Inflammatory macrophage (primary cell): ENCODE measurements around the gene ARID5B.

Experiments
- DNase-seq, 2 donors: peaks; one replicate each; pipeline ENCODE4 v3.0.0-alpha.2; 2020 to 2022

ARID5B gene

DNA sequence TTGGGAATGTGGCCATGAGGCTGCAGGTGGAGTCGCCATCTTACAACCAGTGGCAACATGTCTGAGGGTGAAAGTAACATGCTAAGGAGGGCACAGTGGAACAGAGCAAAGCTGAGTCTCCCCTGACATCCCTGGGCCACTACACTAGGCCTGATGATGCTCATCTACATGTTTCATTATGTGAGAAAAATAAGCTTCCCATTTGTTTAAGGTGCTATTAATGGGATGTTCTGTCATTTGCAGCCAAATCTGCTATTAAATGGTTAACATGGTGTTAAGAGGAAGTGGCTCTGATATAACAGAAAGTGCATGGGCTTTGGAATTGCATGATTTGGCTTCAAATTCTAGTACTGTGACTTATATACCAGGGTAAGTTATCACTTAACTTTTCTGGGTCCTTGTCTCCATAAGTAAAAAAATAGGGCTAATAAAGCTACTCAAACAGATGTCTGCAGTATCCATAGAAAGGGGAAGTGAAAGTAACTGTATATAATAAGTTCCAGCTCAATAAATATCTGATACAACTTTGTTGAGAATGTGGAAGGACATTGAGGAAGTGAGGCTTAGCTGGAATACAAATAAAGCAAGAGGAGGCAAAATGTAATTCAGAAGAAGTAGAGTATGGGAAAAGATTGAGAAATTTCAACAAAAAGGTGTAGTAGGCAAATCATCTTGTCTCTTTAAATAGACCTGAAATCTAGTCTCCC, 208.2 kb downstream of the ARID5B start:
- DNase-seq, result peak; percentile 24 to 85

DNA sequence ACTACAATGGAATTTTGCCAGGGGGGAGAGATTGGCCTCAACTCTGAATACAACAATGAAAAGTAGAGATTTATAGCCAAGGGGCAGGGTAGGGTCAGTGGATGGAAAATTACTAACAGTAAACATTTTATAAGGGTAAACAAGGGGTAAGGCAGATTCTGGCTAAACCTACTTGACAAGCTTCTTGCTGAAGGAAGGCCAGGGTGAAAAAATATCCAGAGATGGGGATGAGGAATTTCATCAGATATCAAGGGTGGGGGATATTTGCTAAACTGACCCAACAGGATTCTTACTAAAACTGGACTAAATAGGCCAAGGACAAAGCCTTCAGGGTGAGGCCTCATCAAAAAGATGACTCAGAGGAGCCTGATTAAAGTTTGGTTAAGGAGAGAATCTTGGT, 210.8 kb downstream of the ARID5B start:
- no peak for DNase-seq

DNA sequence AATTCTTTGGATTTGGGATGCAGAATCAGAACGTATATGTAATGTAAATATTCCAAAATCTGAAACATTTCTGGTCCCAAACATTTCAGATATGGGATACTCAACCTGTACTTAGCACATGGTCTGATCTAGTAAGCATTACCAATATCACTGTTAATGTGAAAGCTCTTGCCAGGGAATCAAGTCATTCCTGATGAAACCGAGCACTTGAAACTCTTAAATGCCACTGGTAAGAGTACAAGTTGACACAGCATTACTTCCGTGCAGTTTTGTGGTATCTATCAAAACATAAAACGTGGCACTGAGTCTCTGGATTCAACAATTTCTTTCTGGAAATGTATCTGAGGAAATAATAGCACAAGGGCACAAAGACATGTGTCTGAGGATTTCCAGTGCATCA, 211.5 kb downstream of the ARID5B start:
- DNase-seq, result no peak

DNA sequence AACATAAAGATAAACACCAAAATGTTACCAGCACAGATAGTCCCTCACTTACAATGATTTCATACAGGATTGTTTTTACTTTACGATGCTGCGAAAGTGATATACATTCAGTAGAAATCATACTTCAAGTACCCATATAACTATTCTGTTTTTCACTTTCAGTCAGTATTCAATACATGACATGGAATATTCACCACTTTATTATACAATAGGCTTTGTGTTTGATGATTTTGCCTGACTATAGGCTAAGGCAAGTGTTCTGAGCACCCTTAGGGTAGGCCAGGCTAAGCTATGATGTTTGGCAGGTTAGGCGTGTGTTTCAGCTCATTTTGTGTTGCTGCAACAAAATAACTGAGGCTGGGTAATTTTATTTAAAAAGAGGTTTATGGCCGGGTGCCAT, 212.2 kb downstream of the ARID5B start:
- no peak for DNase-seq

DNA sequence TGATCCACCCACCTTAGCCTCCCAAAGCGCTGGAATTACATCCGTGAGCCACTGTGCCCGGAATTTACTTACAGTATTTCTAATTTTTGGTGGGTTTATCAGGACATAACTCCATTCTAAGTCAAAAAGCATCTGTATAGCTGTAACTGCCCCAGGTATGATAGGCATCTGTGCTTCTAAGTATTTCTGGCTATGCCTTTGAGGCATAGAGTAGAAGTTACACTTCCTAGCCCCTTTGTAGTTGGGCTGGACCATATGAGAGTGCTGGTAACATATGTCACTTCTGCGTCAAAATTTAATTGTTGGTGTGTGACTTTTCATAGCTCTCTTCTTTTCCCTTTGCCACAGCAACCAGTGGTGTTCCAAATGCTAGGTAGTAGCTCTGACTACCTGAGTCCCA, 213.8 kb downstream of the ARID5B start:
- no peak for DNase-seq

DNA sequence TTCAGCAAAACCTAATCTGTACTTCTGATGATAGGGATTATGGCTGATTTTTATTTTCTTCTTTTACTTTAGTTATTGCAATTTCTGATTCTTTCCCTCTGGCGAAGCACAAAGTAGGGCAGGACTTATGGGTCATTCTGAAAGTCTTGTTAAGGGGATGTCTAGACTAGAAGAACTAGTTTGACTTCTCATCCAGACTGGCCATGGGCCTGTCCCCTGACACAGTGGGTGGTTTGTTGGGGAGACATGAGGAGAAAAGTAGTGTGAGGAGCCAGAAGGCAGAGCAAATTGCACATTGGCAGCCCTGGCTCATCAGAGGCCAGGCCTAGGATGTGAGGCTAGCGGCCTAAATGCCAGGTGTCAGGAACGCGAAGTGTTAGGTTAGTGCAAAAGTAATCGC, 214.3 kb downstream of the ARID5B start:
- no peak for DNase-seq

DNA sequence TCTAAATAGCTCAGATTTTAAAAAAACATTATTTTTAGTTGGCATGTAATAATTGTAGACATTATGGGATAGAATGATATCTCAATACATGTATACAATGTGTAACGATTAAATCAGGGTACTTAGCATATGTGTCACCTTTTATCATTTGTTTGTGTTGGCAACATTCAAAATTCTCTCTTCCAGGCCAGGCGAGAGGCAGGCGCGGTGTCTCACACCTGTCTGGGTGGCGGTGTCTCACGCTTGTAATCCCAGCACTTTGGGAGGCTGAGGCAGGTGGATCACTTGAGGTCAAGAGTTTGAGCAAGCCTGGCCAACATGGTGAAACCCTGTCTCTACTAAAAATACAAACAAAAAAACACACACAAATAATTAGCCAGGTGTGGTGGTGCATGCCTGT, 215.4 kb downstream of the ARID5B start:
- DNase-seq, result no peak

DNA sequence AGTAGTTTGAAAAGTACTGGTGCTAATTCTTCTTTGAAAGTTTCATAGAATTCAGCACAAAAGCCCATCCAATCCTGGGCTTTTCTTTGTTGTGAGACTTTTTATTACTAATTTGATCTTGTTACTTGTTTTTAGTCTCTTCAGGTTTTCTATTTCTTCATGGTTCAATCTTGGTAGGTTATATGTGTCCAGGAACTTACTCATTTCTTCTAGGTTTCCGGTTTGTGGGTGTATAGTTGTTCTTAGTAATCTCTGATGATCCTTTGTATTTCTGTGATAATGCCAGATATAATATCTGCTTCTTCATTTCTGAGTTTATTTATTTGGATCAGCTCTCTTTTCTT, 219.7 kb downstream of the ARID5B start:
- DNase-seq, result no peak

DNA sequence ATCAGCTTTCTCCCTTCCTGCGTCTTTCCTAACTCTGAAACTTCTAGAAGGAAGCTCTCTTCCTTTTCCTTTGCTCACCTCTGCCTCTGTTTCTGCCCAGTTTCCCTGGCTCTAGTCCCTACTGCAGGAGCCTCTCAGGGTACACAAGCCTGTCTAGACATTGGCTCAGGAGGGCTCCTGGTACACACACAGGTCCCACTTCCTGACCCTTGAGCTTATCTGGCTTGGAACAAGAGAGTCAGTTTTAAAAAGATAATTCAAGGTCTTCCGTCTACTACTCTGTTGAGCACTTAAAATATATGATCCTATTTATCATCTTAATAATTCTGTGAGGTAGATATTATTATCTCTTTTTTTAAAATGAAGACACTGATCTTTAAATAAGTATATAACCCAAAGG, 226.5 kb downstream of the ARID5B start:
- no peak for DNase-seq

DNA sequence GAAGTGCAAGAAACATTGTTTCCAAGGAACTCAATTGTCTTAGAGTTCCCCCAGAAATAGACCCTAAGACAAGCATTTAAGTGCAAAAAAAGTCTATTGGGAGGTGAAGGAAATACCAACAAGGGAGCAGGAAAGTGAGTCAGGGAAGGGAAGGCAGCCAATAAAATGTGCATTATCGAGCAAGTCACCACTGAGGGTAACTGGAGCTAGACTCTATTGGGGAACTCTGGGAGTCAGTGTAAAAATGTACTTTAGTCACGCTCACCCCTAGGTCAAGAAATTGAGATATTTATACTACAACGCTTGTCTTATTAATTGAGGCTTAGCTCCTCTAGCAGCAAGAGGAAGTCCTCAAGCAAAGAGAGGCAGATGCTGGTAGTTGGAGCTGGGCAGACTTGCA, 229.4 kb downstream of the ARID5B start:
- no peak for DNase-seq

DNA sequence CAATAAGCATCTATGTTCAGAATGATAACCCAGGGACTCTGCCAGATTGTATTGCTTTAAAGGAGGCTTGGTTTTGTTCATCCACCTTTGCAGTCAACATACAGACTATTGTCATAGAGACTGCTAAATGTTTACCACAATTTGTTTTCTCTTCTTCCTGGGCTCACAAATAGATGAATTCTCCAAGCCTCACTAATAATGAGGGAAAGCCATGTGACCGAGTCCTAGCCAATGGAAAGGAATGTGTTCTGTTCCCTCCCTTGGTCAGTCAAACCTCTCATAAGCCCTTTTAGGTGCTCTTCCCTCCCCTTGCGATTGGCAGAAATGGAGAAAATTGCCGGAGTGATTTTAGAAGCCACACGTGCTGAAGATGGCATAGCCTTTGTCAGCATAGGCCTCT, 230.2 kb downstream of the ARID5B start:
- DNase-seq, result no peak

DNA sequence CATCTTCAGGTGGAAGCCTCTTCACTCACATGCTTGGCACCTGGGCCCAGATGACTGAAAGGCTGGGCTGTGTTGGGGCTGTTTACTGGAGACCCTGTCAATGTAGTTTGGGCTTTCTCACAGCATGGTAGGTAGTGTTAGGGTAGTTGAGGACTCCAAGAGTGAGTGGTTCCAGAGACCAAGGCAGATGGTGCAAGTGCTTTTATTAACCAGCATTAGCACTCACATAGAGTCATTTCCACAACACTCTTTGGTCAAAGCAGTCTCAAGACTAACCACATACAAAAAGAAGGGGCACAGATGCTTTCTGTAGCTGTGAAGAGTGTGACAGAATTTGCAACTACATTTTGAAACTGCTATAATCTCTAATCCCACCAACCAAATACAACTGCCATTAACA, 232.1 kb downstream of the ARID5B start:
- no peak for DNase-seq

DNA sequence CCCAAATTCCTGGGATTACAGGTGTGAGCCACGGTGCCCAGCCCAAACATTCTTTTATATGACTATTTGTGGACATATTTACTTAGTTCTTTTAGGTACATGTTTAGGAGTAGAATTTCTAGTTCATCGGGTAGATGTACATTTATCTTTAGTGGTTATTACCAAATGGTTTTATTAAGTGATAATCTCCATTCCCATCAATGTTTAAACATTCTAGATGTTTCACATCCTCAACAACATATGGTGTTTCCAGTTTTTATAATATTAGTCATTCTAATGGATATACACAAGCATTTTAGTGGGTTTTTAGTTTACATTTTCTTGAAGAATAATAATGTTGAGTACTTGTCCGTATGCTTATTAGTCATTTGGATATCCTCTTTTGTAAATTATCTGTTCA, 235.4 kb downstream of the ARID5B start:
- no peak for DNase-seq
